ENCODE results near the gene CELSR3.

The CELSR3 gene

DNA sequence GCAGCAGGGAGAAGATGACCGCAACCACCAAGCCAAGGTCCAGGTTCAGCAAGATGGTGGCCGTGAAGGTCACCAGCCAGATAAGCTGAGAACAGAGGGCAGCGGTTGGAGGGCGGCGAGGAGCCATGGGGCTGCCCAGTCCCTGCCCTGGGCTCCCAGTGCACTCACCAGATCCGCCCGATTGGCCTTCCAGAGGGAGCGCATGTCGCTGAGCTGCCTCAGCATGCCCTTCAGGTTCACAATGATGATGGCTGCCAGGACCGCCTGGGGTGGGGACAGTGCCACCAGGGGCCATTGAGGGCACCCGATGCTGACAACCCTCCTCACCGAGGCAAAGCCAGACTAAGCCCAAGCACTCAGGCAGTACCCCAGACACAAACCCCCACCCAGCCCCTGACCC is 32.8 kb downstream of the CELSR3 start:
- no peak overlapping the region for H3K27ac ChIP-seq
- H3K4me3 ChIP-seq: no peak overlapping the region
- no peak for DNase-seq (ENCODE audit: low spot score)
- TF ChIP-seq CTCF (IDR thresholded peaks at IDR 0.05): no peak

GRCh38 chr3:48628277-48629017 is 34.2 kb downstream of the CELSR3 start:
- Histone ChIP-seq H3K27ac (no peak overlapping the region), H3K4me3 (no peak overlapping the region)
- no peak for DNase-seq (ENCODE audit: low spot score)
- no peak for TF ChIP-seq CTCF (IDR thresholded peaks at IDR 0.05)

GRCh38 chr3:48625600-48625999 is 37.1 kb downstream of the CELSR3 start:
- no peak overlapping the region for H3K27ac ChIP-seq
- TF ChIP-seq CTCF (IDR thresholded peaks at IDR 0.05): no peak
- H3K4me3 ChIP-seq: no peak overlapping the region
- no peak for DNase-seq (ENCODE audit: low spot score)

DNA sequence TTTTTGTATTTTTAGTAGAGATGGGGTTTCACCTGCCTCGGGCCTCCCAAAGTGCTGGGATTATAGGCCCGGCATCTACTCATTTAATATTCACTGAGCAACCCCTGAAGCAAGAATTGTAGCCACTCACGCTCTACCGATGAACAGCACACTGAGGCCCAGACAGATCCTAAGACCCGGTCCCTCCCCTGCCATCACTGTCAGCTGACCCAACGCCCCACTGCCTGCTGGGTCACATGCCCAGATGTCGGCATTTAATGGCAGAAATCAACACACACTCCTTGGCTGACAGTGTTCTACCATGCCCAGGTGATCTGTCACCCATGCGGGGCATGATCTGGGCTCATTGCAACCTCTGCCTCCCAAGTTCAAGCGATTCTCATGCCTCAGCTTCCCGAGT is 37.9 kb downstream of the CELSR3 start:
- no peak for DNase-seq (ENCODE audit: low spot score)
- Histone ChIP-seq H3K27ac (no peak overlapping the region), H3K4me3 (no peak overlapping the region)
- no peak for TF ChIP-seq CTCF (IDR thresholded peaks at IDR 0.05)

DNA sequence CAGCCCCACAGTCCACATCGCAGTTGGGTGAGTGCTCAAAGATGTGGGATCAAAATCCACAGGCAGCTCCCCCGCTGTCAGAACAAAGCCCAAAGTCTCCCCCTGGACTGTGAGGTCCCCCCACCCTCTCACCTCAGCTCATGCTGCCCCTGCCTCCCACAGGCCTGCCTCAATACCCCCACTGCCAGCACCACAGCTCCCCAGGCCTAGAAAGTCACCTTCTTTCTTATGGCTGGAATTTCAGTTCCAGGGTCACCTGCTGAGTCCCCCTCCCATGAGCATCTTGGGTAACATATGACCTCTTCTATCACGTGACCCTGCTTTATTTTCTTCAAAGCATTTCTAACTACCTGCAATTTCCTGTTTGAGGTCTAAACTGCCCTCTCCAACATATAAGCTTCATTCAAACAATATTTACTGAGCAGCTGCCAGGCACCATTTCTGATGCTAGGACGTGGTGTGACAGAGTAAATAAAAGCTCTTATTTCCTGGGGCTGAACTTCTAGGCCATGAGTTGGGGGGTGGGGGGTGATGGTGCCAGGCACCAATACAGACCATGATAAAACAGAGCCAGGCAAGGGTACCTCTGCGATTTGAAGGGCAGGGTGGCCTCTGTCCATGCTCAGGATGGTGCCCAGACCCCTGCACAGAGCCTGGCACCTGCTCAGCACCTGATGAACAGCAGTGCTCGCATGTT is 38.7 kb downstream of the CELSR3 start:
- H3K27ac ChIP-seq: no peak overlapping the region
- no peak for DNase-seq (ENCODE audit: low spot score)
- TF ChIP-seq CTCF (IDR thresholded peaks at IDR 0.05): no peak
- H3K4me3 ChIP-seq: no peak overlapping the region

DNA sequence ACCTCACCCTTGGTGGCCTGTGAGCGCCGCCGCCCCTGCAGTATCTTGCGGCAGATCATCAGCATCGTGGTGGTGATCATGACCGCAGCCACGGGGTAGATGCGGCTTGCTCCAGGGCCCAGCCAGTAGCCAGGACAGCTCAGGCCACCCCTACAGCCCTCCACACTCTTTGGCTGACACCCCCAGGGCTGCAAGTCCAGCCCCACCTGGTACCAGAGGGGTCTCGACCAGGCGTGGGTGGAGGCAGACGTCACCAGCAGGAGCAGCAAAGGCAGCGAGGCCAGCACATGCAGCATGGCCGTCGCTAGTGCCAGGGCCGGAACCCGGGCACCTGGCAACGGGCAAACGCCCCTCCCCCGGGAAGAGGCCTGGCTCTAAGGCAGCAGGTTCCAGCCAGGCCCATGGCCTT is 41.2 kb downstream of the CELSR3 start, which contains the start of gene TMEM89:
Gene TMEM89, minus strand, starts transcription at position 309 of the 409 bp plus-strand sequence. Its CDS starts 13 bp downstream, at position 296.
- no peak for DNase-seq (ENCODE audit: low spot score)
- Histone ChIP-seq H3K4me3 (no peak within 1 kb of the TSS), H3K27ac (peak within 1 kb of the TSS; percentile 74 to 94)
- TF ChIP-seq CTCF (IDR thresholded peaks at IDR 0.05): no peak
